Prostate gland (tissue), 2 donors: Measurements from ENCODE around the gene G3BP1. TPM values are rescaled to one million over a fixed set of nuclear protein-coding genes. Genes with fewer than 3 reads are reported as not detected.

ENCODE experiments used
- DNase-seq: peaks from one replicate; pipeline ENCODE4 v3.0.0-alpha.2; 2019; ENCODE audit warnings: low spot score
- H3K27ac ChIP-seq, 2 donors: fragments of 200-600 bp; sonication (generic); 2 replicates each; pipeline ENCODE4 v1.5.1; 2017 to 2019
- H3K27me3 ChIP-seq: fragments of 200-600 bp; sonication (generic); replicated peaks from 2 replicates; pipeline ENCODE4 v1.5.1; 2019; ENCODE audit not compliant: insufficient read depth
- H3K36me3 ChIP-seq, 2 donors: fragments of 200-600 bp; sonication (generic); 1 replicate in 1 of 2; 2 replicates in 1 of 2; pipeline versions ENCODE4 v1.5.1 to v1.8.1; 2017 to 2019
- H3K4me1 ChIP-seq: fragments of 200-600 bp; sonication (generic); replicated peaks from 2 replicates; pipeline ENCODE4 v1.5.1; 2019
- H3K4me3 ChIP-seq, 2 donors: fragments of 200-600 bp; sonication (generic); 2 replicates each; pipeline ENCODE4 v1.5.1; 2017 to 2019
- H3K9me3 ChIP-seq: fragments of 200-600 bp; sonication (generic); 2 replicates; pipeline ENCODE4 v1.5.1; 2017
- POLR2A ChIP-seq: fragments of 450-650 bp; IDR thresholded peaks from one replicate; pipeline ENCODE4 v1.6.1; 2016; ENCODE audit warnings: antibody characterized with exemption, mild to moderate bottlenecking
- POLR2AphosphoS5 ChIP-seq: sonication (generic); formaldehyde crosslinking; IDR thresholded peaks from one replicate; pipeline ENCODE4 v1.6.1; 2017; ENCODE audit warnings: antibody characterized with exemption
- WGBS: methylation state at CpG from one replicate; pipeline ENCODE4 v1.1.5; 2018; 5-methylcytosine and 5-hydroxymethylcytosine counted together
- intact Hi-C: fragments of 100-400 bp; cut with DNase I; formaldehyde crosslinking; loops from one replicate; pipeline ENCODE4 v1.14.2; 2022
- total RNA-seq, 2 donors: library from RNA; depleted of rRNA; stranded (reverse); fragments of >200 nt; gene quantifications; one replicate each; pipeline ENCODE4 v1.1.0, GENCODE V29; 2016
- TF ChIP-seq, protein P1 (sequence below), 4 experiments: fragments of 200-600 bp in 2 of 4; fragments of 450-650 bp in 2 of 4; sonication (generic) in 2 of 4; IDR thresholded peaks; 1 replicate in 3 of 4; 2 replicates in 1 of 4; pipeline ENCODE4 v1.5.1; 2016 to 2019; ENCODE audit warnings: antibody characterized with exemption in 4 of 4, mild to moderate bottlenecking in 2 of 4, moderate library complexity in 2 of 4

G3BP1 gene
- total RNA-seq, 2 donors from 2014 or later: 98.4 to 119 TPM

GRCh38 chr5:151798674-151799073 is 26.9 kb downstream of the G3BP1 start:
- intact Hi-C loops: no loop called here
- H3K27me3 ChIP-seq: no peaks in the 10 kb centered on the region
- TF ChIP-seq POLR2A (no peak), POLR2AphosphoS5 (no peak)
- TF ChIP-seq, protein P1, sequence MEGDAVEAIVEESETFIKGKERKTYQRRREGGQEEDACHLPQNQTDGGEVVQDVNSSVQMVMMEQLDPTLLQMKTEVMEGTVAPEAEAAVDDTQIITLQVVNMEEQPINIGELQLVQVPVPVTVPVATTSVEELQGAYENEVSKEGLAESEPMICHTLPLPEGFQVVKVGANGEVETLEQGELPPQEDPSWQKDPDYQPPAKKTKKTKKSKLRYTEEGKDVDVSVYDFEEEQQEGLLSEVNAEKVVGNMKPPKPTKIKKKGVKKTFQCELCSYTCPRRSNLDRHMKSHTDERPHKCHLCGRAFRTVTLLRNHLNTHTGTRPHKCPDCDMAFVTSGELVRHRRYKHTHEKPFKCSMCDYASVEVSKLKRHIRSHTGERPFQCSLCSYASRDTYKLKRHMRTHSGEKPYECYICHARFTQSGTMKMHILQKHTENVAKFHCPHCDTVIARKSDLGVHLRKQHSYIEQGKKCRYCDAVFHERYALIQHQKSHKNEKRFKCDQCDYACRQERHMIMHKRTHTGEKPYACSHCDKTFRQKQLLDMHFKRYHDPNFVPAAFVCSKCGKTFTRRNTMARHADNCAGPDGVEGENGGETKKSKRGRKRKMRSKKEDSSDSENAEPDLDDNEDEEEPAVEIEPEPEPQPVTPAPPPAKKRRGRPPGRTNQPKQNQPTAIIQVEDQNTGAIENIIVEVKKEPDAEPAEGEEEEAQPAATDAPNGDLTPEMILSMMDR (IDR thresholded peaks at IDR 0.05): no peak
- no peak for DNase-seq
- WGBS: 92% methylated on average over 3 of the region's 3 CpGs
- no peak overlapping the region for H3K27ac ChIP-seq
- H3K36me3 ChIP-seq: peaks cover 12 to 13% of the 10 kb centered on the region in 2 donors
- no peak overlapping the region for H3K4me3 ChIP-seq
- no peaks in the 10 kb centered on the region for H3K9me3 ChIP-seq
- H3K4me1 ChIP-seq: no peaks in the 10 kb centered on the region

- Histone ChIP-seq H3K27me3 (no peaks in the 10 kb centered on the region), H3K4me1 (no peaks in the 10 kb centered on the region), H3K9me3 (no peaks in the 10 kb centered on the region), H3K4me3 (no peak overlapping the region), H3K36me3 (peaks cover 13% of the 10 kb centered on the region in 2 donors), H3K27ac (no peak overlapping the region)
- no peak for TF ChIP-seq POLR2AphosphoS5
- no peak for TF ChIP-seq POLR2A
- TF ChIP-seq, protein P1 (IDR thresholded peaks at IDR 0.05): no peak
- intact Hi-C loops: no loop called here
- WGBS: 96% methylated on average over 3 of the region's 3 CpGs
- no peak for DNase-seq
These were observed 27.7 kb downstream of the G3BP1 start for GRCh38 chr5:151799407-151799806.

DNA sequence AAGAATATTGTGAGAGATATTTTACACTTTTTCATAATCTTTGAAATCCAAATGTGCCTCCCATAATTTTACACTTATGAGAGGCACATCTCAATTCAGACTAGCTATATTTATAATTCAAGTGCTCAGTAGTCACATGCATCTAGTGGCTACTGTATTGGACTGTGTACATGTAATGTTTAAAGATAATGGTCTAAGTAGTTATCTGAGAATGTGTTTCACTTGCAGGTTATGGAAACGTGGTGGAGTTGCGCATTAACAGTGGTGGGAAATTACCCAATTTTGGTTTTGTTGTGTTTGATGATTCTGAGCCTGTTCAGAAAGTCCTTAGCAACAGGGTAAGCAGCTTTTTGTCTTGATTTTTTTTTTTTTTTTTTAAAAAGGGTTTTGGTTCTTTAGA is 28.8 kb downstream of the G3BP1 start:
- Histone ChIP-seq H3K4me3 (no peak overlapping the region), H3K36me3 (peaks cover 10% of the 10 kb centered on the region in 2 donors), H3K27ac (no peak overlapping the region), H3K27me3 (no peaks in the 10 kb centered on the region), H3K4me1 (no peaks in the 10 kb centered on the region), H3K9me3 (no peaks in the 10 kb centered on the region)
- TF ChIP-seq, protein P1 (IDR thresholded peaks at IDR 0.05): no peak
- no peak for TF ChIP-seq POLR2AphosphoS5
- TF ChIP-seq POLR2A: no peak
- 86% methylated on average over 2 of the region's 2 CpGs for WGBS
- DNase-seq: no peak
- intact Hi-C loops: no loop called here

DNA sequence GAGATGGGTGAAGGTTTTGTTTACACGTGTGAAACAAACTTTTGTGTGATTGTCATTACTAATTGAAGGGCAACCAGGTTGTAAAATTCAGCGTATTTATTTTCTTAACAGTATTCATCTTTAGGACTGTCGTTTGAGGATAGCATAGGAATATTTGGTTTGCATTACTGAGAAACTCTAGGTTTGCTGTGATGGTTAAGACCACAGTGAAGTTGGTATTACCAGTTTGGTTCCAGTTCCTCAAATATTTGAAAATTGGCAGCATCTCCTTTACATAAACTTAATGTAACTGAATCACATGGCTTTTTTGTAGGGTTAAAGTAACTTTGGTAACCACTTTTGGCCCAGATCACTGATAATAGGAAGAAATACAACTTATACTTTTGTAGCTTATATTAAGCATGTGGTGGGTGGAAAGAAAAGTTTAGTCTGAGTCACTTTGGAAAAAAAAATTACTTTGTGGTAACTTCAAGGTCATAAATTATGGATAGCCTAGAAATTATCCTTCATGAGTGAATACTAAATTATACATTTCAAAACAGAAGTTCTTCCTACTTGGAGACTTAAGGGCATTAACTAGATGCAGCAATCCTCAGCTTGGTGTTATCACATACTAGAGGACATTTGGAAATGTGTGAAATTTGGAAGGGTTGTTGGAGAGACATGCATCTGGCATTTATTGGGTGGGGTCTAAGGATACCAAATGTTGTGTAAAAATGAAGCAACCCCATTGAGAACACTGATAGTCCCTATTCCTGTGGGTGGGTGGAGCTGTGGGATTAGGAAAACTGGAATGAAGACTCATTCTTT is 33.9 kb downstream of the G3BP1 start:
- intact Hi-C loops: no loop called here
- TF ChIP-seq POLR2A: no peak
- TF ChIP-seq, protein P1 (IDR thresholded peaks at IDR 0.05): no peak
- 72% methylated on average over 3 of the region's 3 CpGs for WGBS
- Histone ChIP-seq H3K4me1 (no peaks in the 10 kb centered on the region), H3K27ac (no peak overlapping the region), H3K36me3 (peaks cover 0 to 10% of the 10 kb centered on the region in 2 donors), H3K27me3 (no peaks in the 10 kb centered on the region), H3K4me3 (no peak overlapping the region), H3K9me3 (no peaks in the 10 kb centered on the region)
- DNase-seq: no peak
